ENCODE results near the gene PPP1R11. TPM values are rescaled to one million over a fixed set of nuclear protein-coding genes. Genes with fewer than 3 reads are reported as not detected.

Gene PPP1R11
- total and polyA plus RNA-seq, 9 of the 15 experiments (the other 6 are each of a cell fraction or from before 2014, with no cell fraction given): 17.8 to 94.8 (median 44.6) TPM

- TF ChIP-seq HOMEZ (CRISPR knock-in tag; IDR thresholded peaks at IDR 0.05) (no peak), ZNF23 (CRISPR knock-in tag; IDR thresholded peaks at IDR 0.05) (no peak), PPARD (CRISPR knock-in tag; IDR thresholded peaks at IDR 0.05) (no peak), CHAMP1 (IDR thresholded peaks at IDR 0.05) (no peak)
These were observed 46.2 kb downstream of the PPP1R11 start, which contains the start of gene TRIM31 (continued) for GRCh38 chr6:30113003-30113759.

- Histone ChIP-seq H3K9ac (ENCODE audit: insufficient read depth in 1 of 2, low read depth in 2 of 2, low read length in 2 of 2) (no peak overlapping the region), H3K4me1 (replicated peaks in 1 of 2; ENCODE audit: control insufficient read depth in 2 of 2, insufficient read depth in 2 of 2, low read length in 2 of 2) (peaks cover 0 to 7% of the 10 kb centered on the region in 2 experiments; a peak in 1 of 5 replicates), H3K36me3 (ENCODE audit: control insufficient read depth, insufficient read depth, low read length) (no peaks in the 10 kb centered on the region), H3K4me2 (ENCODE audit: insufficient read depth, low read length) (no peak overlapping the region), H3K9me1 (ENCODE audit: control insufficient read depth, insufficient read depth, low read length) (no peaks in the 10 kb centered on the region), H3K79me2 (ENCODE audit: control insufficient read depth, insufficient read depth, low read length) (no peaks in the 10 kb centered on the region), H2AFZ (ENCODE audit: low read depth, low read length) (no peak overlapping the region), H3K4me3 (no peak overlapping the region), H4K20me1 (replicated peaks; ENCODE audit: control insufficient read depth, insufficient read depth, low read length) (no peaks in the 10 kb centered on the region), H3K27me3 (ENCODE audit: control insufficient read depth in 2 of 2, insufficient read depth in 2 of 2, low read length in 2 of 2) (peaks cover 28 to 33% of the 10 kb centered on the region in 2 experiments), H3K9me3 (replicated peaks; ENCODE audit: control insufficient read depth, insufficient read depth, low read depth, low read length) (no peaks in the 10 kb centered on the region), H3K27ac (ENCODE audit: extremely low read depth, low read depth, low read length) (no peak overlapping the region)
- intact Hi-C loops (cut with micrococcal nuclease): no loop called here
- FAIRE-seq: no peak
- in situ Hi-C loops (cut with MboI): no loop called here
- 0% methylated on average over 1 of the region's 1 CpG for WGBS (ENCODE audit: insufficient coverage, low coverage, missing lambda C conversion rate)
- CTCF ChIA-PET (ENCODE audit: low intra/inter-chr PET ratio): no interaction called here
- BruUV-seq (replicated peaks): no TSS peak
- no peak for DNase-seq (ENCODE audit: extremely low read depth in 1 of 4, low spot score in 3 of 4)
- POLR2A ChIA-PET: no interaction called here
- no peak for ATAC-seq
- no peak for TF ChIP-seq TAF9B (IDR thresholded peaks at IDR 0.05; ENCODE audit: partially characterized antibody)
- TF ChIP-seq ATF3 (IDR thresholded peaks at IDR 0.05): no peak
- TF ChIP-seq ATF3 (CRISPR knock-in tag; conservative IDR thresholded peaks at IDR 0.05): no peak
- TF ChIP-seq CBFA2T2 (conservative IDR thresholded peaks at IDR 0.05): no peak
- no peak for TF ChIP-seq EP400 (IDR thresholded peaks at IDR 0.05)
- TF ChIP-seq HMG20B (CRISPR knock-in tag; IDR thresholded peaks at IDR 0.05): no peak
- TF ChIP-seq CBX1 (IDR thresholded peaks at IDR 0.05; ENCODE audit: low read depth): no peak
- TF ChIP-seq SRSF3 (IDR thresholded peaks at IDR 0.05; ENCODE audit: insufficient read depth, low read length): no peak
- TF ChIP-seq ZFP30 (CRISPR knock-in tag; IDR thresholded peaks at IDR 0.05; ENCODE audit: borderline replicate concordance): no peak
- TF ChIP-seq ZNF212 (CRISPR knock-in tag; IDR thresholded peaks at IDR 0.05): no peak
These were observed 46.8 kb downstream of the PPP1R11 start for GRCh38 chr6:30113841-30114240.
